Astrocyte (in vitro differentiated cells and primary cell): ENCODE data around the gene N4BP2. TPM values are rescaled to one million over a fixed set of nuclear protein-coding genes. Genes with fewer than 3 reads are reported as not detected.

Source experiments
- DNase-seq: peaks from one replicate; pipeline ENCODE4 v3.0.0-alpha.2; 2010; ENCODE audit warnings: low read depth
- FAIRE-seq: peaks from 2 replicates; lab custom pipeline; 2011; peaks lifted over from hg19 to GRCh38; lab: Jason Lieb, UNC
- H2AFZ ChIP-seq: 2 replicates; pipeline ENCODE4 v1.6.0; 2012; ENCODE audit warnings: low read depth, low read length, inconsistent platforms
- H3K27ac ChIP-seq: 2 replicates; pipeline ENCODE4 v1.5.1; 2011; ENCODE audit warnings: low read depth, low read length, inconsistent platforms
- H3K27me3 ChIP-seq: 2 replicates; pipeline ENCODE4 v1.6.0; 2011; ENCODE audit warnings: low read length, inconsistent platforms; ENCODE audit not compliant: insufficient read depth
- H3K36me3 ChIP-seq: 2 replicates; pipeline ENCODE4 v1.5.1; 2011; ENCODE audit warnings: low read length, inconsistent platforms; ENCODE audit not compliant: insufficient read depth
- H3K4me1 ChIP-seq: 2 replicates; pipeline ENCODE4 v1.5.1; 2011; ENCODE audit warnings: low read length, inconsistent platforms; ENCODE audit not compliant: insufficient read depth
- H3K4me2 ChIP-seq: 2 replicates; pipeline ENCODE4 v1.6.0; 2012; ENCODE audit warnings: low read length, inconsistent platforms
- H3K4me3 ChIP-seq: 2 replicates; pipeline ENCODE4 v1.5.1; 2011; ENCODE audit warnings: low read depth, mild to moderate bottlenecking, low read length, inconsistent platforms; ENCODE audit not compliant: insufficient read depth
- H3K79me2 ChIP-seq: 2 replicates; pipeline ENCODE4 v1.6.0; 2012; ENCODE audit warnings: mild to moderate bottlenecking, low read length, inconsistent platforms; ENCODE audit not compliant: insufficient read depth
- H3K9ac ChIP-seq: 2 replicates; pipeline ENCODE4 v1.6.0; 2012; ENCODE audit warnings: mild to moderate bottlenecking, low read length, inconsistent platforms
- H3K9me3 ChIP-seq: 2 replicates; pipeline ENCODE4 v1.5.1; 2012; ENCODE audit warnings: low read depth, mild to moderate bottlenecking, low read length, inconsistent platforms; ENCODE audit not compliant: insufficient read depth
- H4K20me1 ChIP-seq: 2 replicates; pipeline ENCODE4 v1.6.0; 2012; ENCODE audit warnings: low read length, inconsistent platforms; ENCODE audit not compliant: insufficient read depth
- H3K27ac Mint-ChIP-seq: one replicate; pipeline ENCODE4 v1.8.0; 2021; ENCODE audit warnings: mild to moderate bottlenecking, mixed read lengths; ENCODE audit not compliant: unreplicated experiment
- H3K27me3 Mint-ChIP-seq: one replicate; pipeline ENCODE4 v1.8.0; 2021; ENCODE audit warnings: low read depth, mixed read lengths; ENCODE audit not compliant: unreplicated experiment
- H3K36me3 Mint-ChIP-seq: one replicate; pipeline ENCODE4 v1.8.0; 2021; ENCODE audit warnings: low read depth, mixed read lengths; ENCODE audit not compliant: unreplicated experiment
- H3K4me1 Mint-ChIP-seq: one replicate; pipeline ENCODE4 v1.8.0; 2021; ENCODE audit warnings: low read depth, mixed read lengths; ENCODE audit not compliant: unreplicated experiment
- H3K4me3 Mint-ChIP-seq: one replicate; pipeline ENCODE4 v1.8.0; 2021; ENCODE audit warnings: mild to moderate bottlenecking, moderate library complexity, mixed read lengths; ENCODE audit not compliant: unreplicated experiment
- H3K9me3 Mint-ChIP-seq: one replicate; pipeline ENCODE4 v1.8.0; 2021; ENCODE audit warnings: mild to moderate bottlenecking, mixed read lengths; ENCODE audit not compliant: unreplicated experiment
- EZH2 ChIP-seq: IDR thresholded peaks from 2 replicates; pipeline ENCODE4 v1.6.1; 2012; ENCODE audit warnings: mild to moderate bottlenecking, low read length, inconsistent platforms; ENCODE audit not compliant: insufficient read depth
- total RNA-seq: library from RNA; stranded (reverse); gene quantifications from 2 replicates; pipeline ENCODE4 v1.2.1, GENCODE V29; 2021
- TF ChIP-seq, protein P1 (sequence below): IDR thresholded peaks from 2 replicates; pipeline ENCODE4 v1.5.1; 2011; ENCODE audit warnings: low read depth, mild to moderate bottlenecking, inconsistent platforms, low read length, moderate library complexity; ENCODE audit not compliant: insufficient read depth

Gene N4BP2
- total RNA-seq, 1 donor from 2014 or later, result 14.5 TPM

DNA sequence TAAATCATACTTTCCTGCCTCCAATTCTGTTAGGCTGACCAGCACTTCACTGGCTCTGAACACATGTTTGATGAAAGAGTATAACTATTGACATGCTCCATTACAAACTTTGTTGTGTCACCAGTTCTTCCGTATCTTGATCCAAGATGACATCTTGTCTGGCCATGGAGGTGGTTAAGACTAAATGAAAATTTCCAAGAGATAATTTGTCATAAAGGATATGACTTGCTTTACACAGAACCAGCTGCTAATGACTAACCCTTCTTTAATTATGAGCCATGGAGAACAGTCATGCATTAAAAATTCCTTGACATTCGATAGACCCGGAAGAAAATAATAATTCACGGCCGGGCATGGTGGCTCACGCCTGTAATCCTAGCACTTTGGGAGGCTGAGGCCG, 17.7 kb upstream of the N4BP2 start:
- Histone ChIP-seq H2AFZ (peak overlapping the region; percentile 28), H3K9me3 (no peaks in the 10 kb centered on the region), H4K20me1 (no peaks in the 10 kb centered on the region), H3K4me3 (no peak overlapping the region), H3K9ac (no peak overlapping the region), H3K79me2 (no peaks in the 10 kb centered on the region), H3K4me2 (no peak overlapping the region), H3K36me3 (no peaks in the 10 kb centered on the region), H3K27ac (no peak overlapping the region), H3K4me1 (peaks cover 3% of the 10 kb centered on the region), H3K27me3 (no peaks in the 10 kb centered on the region)
- H3K4me3 Mint-ChIP-seq, result no peak overlapping the region
- TF ChIP-seq, protein P1, sequence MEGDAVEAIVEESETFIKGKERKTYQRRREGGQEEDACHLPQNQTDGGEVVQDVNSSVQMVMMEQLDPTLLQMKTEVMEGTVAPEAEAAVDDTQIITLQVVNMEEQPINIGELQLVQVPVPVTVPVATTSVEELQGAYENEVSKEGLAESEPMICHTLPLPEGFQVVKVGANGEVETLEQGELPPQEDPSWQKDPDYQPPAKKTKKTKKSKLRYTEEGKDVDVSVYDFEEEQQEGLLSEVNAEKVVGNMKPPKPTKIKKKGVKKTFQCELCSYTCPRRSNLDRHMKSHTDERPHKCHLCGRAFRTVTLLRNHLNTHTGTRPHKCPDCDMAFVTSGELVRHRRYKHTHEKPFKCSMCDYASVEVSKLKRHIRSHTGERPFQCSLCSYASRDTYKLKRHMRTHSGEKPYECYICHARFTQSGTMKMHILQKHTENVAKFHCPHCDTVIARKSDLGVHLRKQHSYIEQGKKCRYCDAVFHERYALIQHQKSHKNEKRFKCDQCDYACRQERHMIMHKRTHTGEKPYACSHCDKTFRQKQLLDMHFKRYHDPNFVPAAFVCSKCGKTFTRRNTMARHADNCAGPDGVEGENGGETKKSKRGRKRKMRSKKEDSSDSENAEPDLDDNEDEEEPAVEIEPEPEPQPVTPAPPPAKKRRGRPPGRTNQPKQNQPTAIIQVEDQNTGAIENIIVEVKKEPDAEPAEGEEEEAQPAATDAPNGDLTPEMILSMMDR, result no peak
- TF ChIP-seq EZH2, result no peak
- H3K9me3 Mint-ChIP-seq, result no peaks in the 10 kb centered on the region
- DNase-seq (peak; percentile 71), FAIRE-seq (no peak)
- no peaks in the 10 kb centered on the region for H3K4me1 Mint-ChIP-seq
- no peak overlapping the region for H3K27ac Mint-ChIP-seq
- H3K27me3 Mint-ChIP-seq, result no peaks in the 10 kb centered on the region
- no peaks in the 10 kb centered on the region for H3K36me3 Mint-ChIP-seq

DNA sequence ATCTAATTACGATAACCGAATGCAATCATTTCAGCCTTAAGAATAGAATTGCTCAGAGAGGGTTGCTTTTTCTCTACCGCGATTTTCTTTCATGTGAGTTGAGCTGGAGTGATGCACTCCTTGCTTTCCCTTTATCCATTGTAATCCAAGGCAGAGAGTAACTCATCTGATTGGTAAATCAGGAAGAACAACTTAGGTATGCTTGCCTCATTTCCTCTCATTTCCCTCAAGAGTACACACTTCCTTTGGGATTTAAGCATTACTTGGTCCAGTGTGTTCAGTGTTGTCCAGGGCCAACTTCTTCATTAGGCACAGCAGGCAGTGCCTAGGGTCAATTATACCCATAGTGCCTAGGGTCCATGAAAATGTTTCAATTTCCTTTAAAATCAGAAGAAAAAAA, 15.7 kb upstream of the N4BP2 start:
- TF ChIP-seq, protein P1, result no peak
- TF ChIP-seq EZH2, result no peak
- Histone ChIP-seq H3K4me1 (peaks cover 3% of the 10 kb centered on the region), H3K27ac (no peak overlapping the region), H3K36me3 (no peaks in the 10 kb centered on the region), H3K4me2 (no peak overlapping the region), H3K9ac (no peak overlapping the region), H2AFZ (no peak overlapping the region), H4K20me1 (no peaks in the 10 kb centered on the region), H3K27me3 (no peaks in the 10 kb centered on the region), H3K79me2 (no peaks in the 10 kb centered on the region), H3K9me3 (no peaks in the 10 kb centered on the region), H3K4me3 (no peak overlapping the region)
- no peaks in the 10 kb centered on the region for H3K27me3 Mint-ChIP-seq
- H3K36me3 Mint-ChIP-seq, result no peaks in the 10 kb centered on the region
- no peak for FAIRE-seq
- no peak overlapping the region for H3K27ac Mint-ChIP-seq
- H3K4me3 Mint-ChIP-seq, result no peak overlapping the region
- no peaks in the 10 kb centered on the region for H3K9me3 Mint-ChIP-seq
- H3K4me1 Mint-ChIP-seq, result no peaks in the 10 kb centered on the region
- DNase-seq, result no peak

DNA sequence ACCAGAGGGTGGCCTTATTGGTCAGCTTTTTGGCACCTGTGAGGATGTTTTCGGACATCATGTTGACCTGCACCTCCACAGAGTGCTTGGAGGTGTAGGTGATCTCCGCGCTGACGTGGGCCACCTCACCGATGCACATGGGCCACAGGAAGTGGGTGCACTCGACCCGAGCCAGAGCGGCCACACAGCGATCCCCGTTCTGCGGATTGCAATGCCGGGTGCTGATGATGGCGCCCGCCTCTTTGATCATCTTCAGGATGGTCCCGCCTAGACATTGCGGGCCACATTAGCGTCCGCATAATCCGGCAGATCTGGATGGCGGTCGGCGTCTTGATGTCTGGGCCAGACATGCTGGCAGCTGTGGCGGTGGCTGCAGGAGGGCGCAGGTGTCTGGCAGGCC, 12.9 kb upstream of the N4BP2 start:
- DNase-seq (no peak), FAIRE-seq (no peak)
- Histone ChIP-seq H2AFZ (no peak overlapping the region), H3K27ac (no peak overlapping the region), H3K36me3 (no peaks in the 10 kb centered on the region), H3K9ac (no peak overlapping the region), H3K27me3 (no peaks in the 10 kb centered on the region), H3K79me2 (no peaks in the 10 kb centered on the region), H3K9me3 (no peaks in the 10 kb centered on the region), H3K4me3 (no peak overlapping the region), H3K4me2 (no peak overlapping the region), H4K20me1 (no peaks in the 10 kb centered on the region), H3K4me1 (peaks cover 5% of the 10 kb centered on the region)
- Mint-ChIP-seq H3K4me3 (no peak overlapping the region), H3K27ac (no peak overlapping the region), H3K36me3 (no peaks in the 10 kb centered on the region), H3K9me3 (no peaks in the 10 kb centered on the region), H3K27me3 (no peaks in the 10 kb centered on the region), H3K4me1 (peaks cover 2% of the 10 kb centered on the region)
- no peak for TF ChIP-seq EZH2
- TF ChIP-seq, protein P1, result no peak
